OCI-LY3 (cell line): ENCODE results near the gene B4GALT2.

ENCODE experiments used
- H2AFZ ChIP-seq: fragments of 200-600, 300-600 bp; shearing (Covaris generic); 2 replicates; pipeline ENCODE4 v1.6.0; 2014; ENCODE audit warnings: antibody characterized with exemption, low read depth, low read length
- H3K27ac ChIP-seq: fragments of 200-600, 300-600 bp; sonication (generic); 2 replicates; pipeline ENCODE4 v1.5.1; 2014; ENCODE audit warnings: mild to moderate bottlenecking, low read length, moderate library complexity, mixed read lengths
- H3K27me3 ChIP-seq: fragments of 200-600, 300-600 bp; sonication (generic); 2 replicates; pipeline ENCODE4 v1.6.1; 2014; ENCODE audit warnings: low read depth, low read length, mixed read lengths
- H3K36me3 ChIP-seq: fragments of 200-600, 300-600 bp; sonication (generic); replicated peaks from 2 replicates; pipeline ENCODE3; 2014; ENCODE audit warnings: low read depth, low read length, mixed read lengths
- H3K4me1 ChIP-seq: fragments of 300-600, 200-600 bp; sonication (generic); 2 replicates; pipeline ENCODE4 v1.6.1; 2014; ENCODE audit warnings: low read length, mixed read lengths
- H3K4me2 ChIP-seq: fragments of 200-600, 300-600 bp; sonication (generic); 2 replicates; pipeline ENCODE4 v1.6.1; 2014; ENCODE audit warnings: low read length, mixed read lengths
- H3K4me3 ChIP-seq: fragments of 300-600, 200-600 bp; sonication (generic); 2 replicates; pipeline ENCODE4 v1.5.1; 2014; ENCODE audit warnings: antibody characterized with exemption, mild to moderate bottlenecking, low read length, moderate library complexity
- H3K79me2 ChIP-seq: fragments of 300-600, 200-600 bp; shearing (Covaris generic); 2 replicates; pipeline ENCODE4 v1.6.1; 2014; ENCODE audit warnings: mild to moderate bottlenecking, low read length, mixed read lengths
- H3K9ac ChIP-seq: fragments of 300-600, 200-600 bp; shearing (Covaris generic); 2 replicates; pipeline ENCODE4 v1.6.0; 2014; ENCODE audit warnings: mild to moderate bottlenecking, low read length, moderate library complexity
- H3K9me3 ChIP-seq: fragments of 200-600, 300-600 bp; shearing (Covaris generic); 2 replicates; pipeline ENCODE4 v1.6.1; 2014; ENCODE audit warnings: low read length, mixed read lengths; ENCODE audit not compliant: insufficient read depth
- H4K20me1 ChIP-seq: fragments of 200-600, 300-600 bp; sonication (generic); 2 replicates; pipeline ENCODE4 v1.6.1; 2016; ENCODE audit warnings: low read length, mixed read lengths; ENCODE audit not compliant: insufficient read depth
- CTCF ChIP-seq: fragments of 200-600, 300-600 bp; sonication (generic); IDR thresholded peaks from 2 replicates; pipeline ENCODE4 v1.5.1; 2014; ENCODE audit warnings: antibody characterized with exemption, low read length, low read depth
- EZH2phosphoT487 ChIP-seq: fragments of 200-600 bp; shearing (Covaris generic); IDR thresholded peaks from 2 replicates; pipeline ENCODE4 v1.6.1; 2018; ENCODE audit warnings: antibody characterized with exemption, mixed run types, low read depth

B4GALT2 gene

DNA sequence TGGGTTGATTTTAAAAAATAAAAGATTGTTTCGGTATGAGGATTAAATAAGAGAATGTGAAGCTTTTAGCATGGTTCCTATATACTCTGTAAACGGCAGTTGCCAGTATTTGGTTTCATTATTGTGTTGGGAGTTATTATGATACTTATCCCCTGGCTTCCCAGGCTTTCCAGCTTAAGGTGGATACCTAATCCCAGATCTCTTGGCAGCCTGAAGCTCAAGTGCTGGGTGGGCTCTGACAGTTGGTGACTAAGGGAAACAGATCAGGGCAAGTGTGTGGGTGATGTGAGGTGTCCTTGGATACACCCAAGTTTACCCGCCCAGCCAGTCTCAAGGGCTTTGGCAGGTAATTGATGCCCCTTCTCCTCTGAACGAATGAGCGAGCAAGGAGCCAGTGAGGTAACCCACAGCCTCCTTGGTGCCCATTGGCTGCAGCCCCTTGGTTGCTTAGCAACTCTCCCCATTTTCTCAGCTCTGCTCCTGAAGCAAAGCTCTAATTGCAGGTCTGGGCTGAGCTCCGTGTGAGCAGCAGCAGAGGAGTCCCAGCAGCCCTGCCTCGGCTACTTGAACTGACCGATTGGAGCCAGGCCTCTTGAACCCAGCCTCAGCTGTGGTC, 26.2 kb upstream of the B4GALT2 start:
- Histone ChIP-seq H3K4me2 (no peak overlapping the region), H2AFZ (no peak overlapping the region), H3K9ac (no peak overlapping the region), H3K4me3 (no peak overlapping the region), H3K27me3 (no peaks in the 10 kb centered on the region), H3K4me1 (peaks cover 4% of the 10 kb centered on the region), H3K9me3 (no peaks in the 10 kb centered on the region), H3K79me2 (peaks cover 3% of the 10 kb centered on the region), H3K36me3 (no peaks in the 10 kb centered on the region), H4K20me1 (no peaks in the 10 kb centered on the region), H3K27ac (no peak overlapping the region)
- TF ChIP-seq EZH2phosphoT487 (no peak), CTCF (no peak)

DNA sequence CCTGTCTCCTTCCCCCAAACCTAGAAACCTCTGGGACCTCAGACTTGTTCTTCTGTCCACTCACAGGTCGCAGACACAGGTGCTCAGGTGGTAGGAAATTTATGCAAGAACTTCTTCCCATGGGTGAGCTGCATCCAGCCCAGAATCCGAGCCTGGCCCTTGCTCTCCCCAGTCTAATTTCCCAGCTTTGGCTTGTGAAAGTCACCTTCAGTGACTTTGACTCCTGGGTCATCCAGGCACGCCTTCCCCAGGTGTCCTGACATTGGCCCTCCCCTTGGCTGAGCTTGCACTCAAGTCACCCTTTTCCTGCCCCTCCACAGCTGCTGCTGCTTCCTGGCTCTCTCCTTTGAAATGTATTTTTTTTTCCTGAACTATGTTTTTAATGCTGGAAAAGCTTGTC, 25.6 kb upstream of the B4GALT2 start:
- Histone ChIP-seq H3K79me2 (no peaks in the 10 kb centered on the region), H4K20me1 (no peaks in the 10 kb centered on the region), H3K4me1 (no peaks in the 10 kb centered on the region), H3K9me3 (no peaks in the 10 kb centered on the region), H3K4me3 (no peak overlapping the region), H3K27ac (no peak overlapping the region), H3K4me2 (no peak overlapping the region), H2AFZ (no peak overlapping the region), H3K27me3 (no peaks in the 10 kb centered on the region), H3K36me3 (no peaks in the 10 kb centered on the region), H3K9ac (no peak overlapping the region)
- TF ChIP-seq CTCF (no peak), EZH2phosphoT487 (no peak)

DNA sequence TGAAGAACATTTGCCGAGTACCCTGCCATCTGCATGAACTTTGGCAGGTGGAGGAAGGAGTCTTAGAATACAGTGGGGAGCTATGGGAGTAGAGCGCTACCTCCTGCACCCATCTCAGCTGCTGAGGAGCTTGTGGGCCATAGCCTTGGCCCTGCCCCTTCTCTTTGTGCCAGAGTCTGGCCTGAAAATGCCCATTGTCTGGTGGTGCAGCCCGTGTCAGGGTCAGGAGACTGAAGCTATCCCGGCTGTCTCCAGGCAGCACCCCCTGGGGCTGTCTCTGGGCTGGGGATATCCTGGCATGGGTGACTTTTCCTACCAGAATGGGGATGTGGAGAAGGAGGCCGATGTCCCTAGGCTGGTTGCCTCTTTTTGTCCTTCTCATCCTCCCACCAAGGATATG, 25.0 kb upstream of the B4GALT2 start:
- H4K20me1 ChIP-seq, result no peaks in the 10 kb centered on the region
- H3K4me1 ChIP-seq, result no peaks in the 10 kb centered on the region
- H3K27me3 ChIP-seq, result no peaks in the 10 kb centered on the region
- no peaks in the 10 kb centered on the region for H3K9me3 ChIP-seq
- H3K36me3 ChIP-seq, result no peaks in the 10 kb centered on the region
- H2AFZ ChIP-seq, result no peak overlapping the region
- no peak for TF ChIP-seq CTCF
- TF ChIP-seq EZH2phosphoT487, result no peak
- H3K79me2 ChIP-seq, result no peaks in the 10 kb centered on the region
- H3K9ac ChIP-seq, result no peak overlapping the region
- no peak overlapping the region for H3K4me2 ChIP-seq
- H3K27ac ChIP-seq, result no peak overlapping the region
- no peak overlapping the region for H3K4me3 ChIP-seq

DNA sequence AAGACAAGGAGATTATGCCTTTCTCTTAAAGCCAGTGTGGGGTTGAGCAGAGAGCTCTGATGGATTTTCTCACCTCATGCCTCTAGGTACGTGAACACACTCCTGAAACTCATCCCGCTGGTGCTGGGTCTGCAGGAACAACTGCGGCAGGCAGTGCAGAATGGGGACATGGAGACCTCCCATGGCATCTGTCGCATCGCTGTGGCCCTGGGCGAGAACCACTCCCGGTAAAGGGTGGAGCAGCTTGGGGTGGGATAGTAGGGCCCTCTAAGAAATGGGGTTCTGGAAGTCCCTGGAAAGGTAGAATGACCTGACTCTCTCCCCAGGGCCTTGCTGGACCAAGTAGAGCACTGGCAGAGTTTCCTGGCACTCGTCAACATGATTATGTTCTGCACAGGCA, 22.8 kb upstream of the B4GALT2 start:
- Histone ChIP-seq H3K27me3 (no peaks in the 10 kb centered on the region), H3K4me1 (no peaks in the 10 kb centered on the region), H3K36me3 (no peaks in the 10 kb centered on the region), H3K9ac (no peak overlapping the region), H3K79me2 (no peaks in the 10 kb centered on the region), H3K4me2 (no peak overlapping the region), H2AFZ (no peak overlapping the region), H3K9me3 (no peaks in the 10 kb centered on the region), H4K20me1 (no peaks in the 10 kb centered on the region), H3K27ac (no peak overlapping the region), H3K4me3 (no peak overlapping the region)
- TF ChIP-seq EZH2phosphoT487 (no peak), CTCF (no peak)
